Measurements from ENCODE around the gene CDC42BPB. TPM values are rescaled to one million over a fixed set of nuclear protein-coding genes. Genes with fewer than 3 reads are reported as not detected.
A peak's percentile ranks its signal among the peaks of the same experiment; 100 is the strongest.

The CDC42BPB gene
- total RNA-seq, 1 donor from 2014 or later = 48.2 TPM

- peaks cover 3% of the 10 kb centered on the region for H3K27me3 Mint-ChIP-seq (ENCODE audit: insufficient read depth, low read depth)
- Histone ChIP-seq H3K79me2 (ENCODE audit: low read depth) (peaks cover 94% of the 10 kb centered on the region), H4K20me1 (ENCODE audit: low read depth) (peaks cover 7% of the 10 kb centered on the region), H3K27ac (no peak overlapping the region), H3K9ac (no peak overlapping the region), H2AFZ (replicated peaks) (no peak overlapping the region), H3K4me3 (no peak overlapping the region), H3K27me3 (no peaks in the 10 kb centered on the region), H3K36me3 (no peaks in the 10 kb centered on the region), H3K4me2 (no peak overlapping the region), H3K4me1 (peaks cover 16% of the 10 kb centered on the region), H3F3A (ENCODE audit: low read depth) (peaks cover 15% of the 10 kb centered on the region), H3K9me3 (ENCODE audit: low read depth) (no peaks in the 10 kb centered on the region)
- no peak overlapping the region for H3K27ac Mint-ChIP-seq
- no peak for DNase-seq (ENCODE audit: low spot score)
- H3K4me3 Mint-ChIP-seq = no peak overlapping the region
- H3K4me1 Mint-ChIP-seq = peaks cover 29% of the 10 kb centered on the region
- peaks cover 26% of the 10 kb centered on the region for H3K36me3 Mint-ChIP-seq
- peaks cover 3% of the 10 kb centered on the region for H3K9me3 Mint-ChIP-seq
- TF ChIP-seq EZH2 (IDR thresholded peaks at IDR 0.05) = no peak
- TF ChIP-seq EZH2phosphoT487 (IDR thresholded peaks at IDR 0.05) = no peak
- no peak for TF ChIP-seq CTCF (IDR thresholded peaks at IDR 0.05)
These were observed 40.8 kb downstream of the CDC42BPB start for GRCh38 chr14:103016594-103016993.

- TF ChIP-seq EZH2 (IDR thresholded peaks at IDR 0.05) (no peak), EZH2phosphoT487 (IDR thresholded peaks at IDR 0.05) (no peak), CTCF (IDR thresholded peaks at IDR 0.05) (no peak)
- Histone ChIP-seq H3K9me3 (ENCODE audit: low read depth) (no peaks in the 10 kb centered on the region), H3K4me3 (no peak overlapping the region), H3F3A (ENCODE audit: low read depth) (peaks cover 15% of the 10 kb centered on the region), H3K79me2 (ENCODE audit: low read depth) (peaks cover 89% of the 10 kb centered on the region), H3K4me1 (peaks cover 16% of the 10 kb centered on the region), H3K9ac (no peak overlapping the region), H3K36me3 (no peaks in the 10 kb centered on the region), H3K4me2 (no peak overlapping the region), H3K27ac (no peak overlapping the region), H4K20me1 (ENCODE audit: low read depth) (peaks cover 7% of the 10 kb centered on the region), H2AFZ (replicated peaks) (no peak overlapping the region), H3K27me3 (no peaks in the 10 kb centered on the region)
- H3K9me3 Mint-ChIP-seq = peaks cover 3% of the 10 kb centered on the region
- peaks cover 2% of the 10 kb centered on the region for H3K27me3 Mint-ChIP-seq (ENCODE audit: insufficient read depth, low read depth)
- no peak overlapping the region for H3K27ac Mint-ChIP-seq
- H3K36me3 Mint-ChIP-seq = peaks cover 25% of the 10 kb centered on the region
- H3K4me3 Mint-ChIP-seq = no peak overlapping the region
- peaks cover 28% of the 10 kb centered on the region for H3K4me1 Mint-ChIP-seq
- no peak for DNase-seq (ENCODE audit: low spot score)
These were observed 41.3 kb downstream of the CDC42BPB start for GRCh38 chr14:103016071-103016470.

GRCh38 chr14:103015426-103015825 lies 41.9 kb downstream of the CDC42BPB start:
- no peak overlapping the region for H3K4me3 Mint-ChIP-seq
- H3K9ac ChIP-seq = no peak overlapping the region
- peak overlapping the region; percentile 67 for H3K27ac ChIP-seq
- peaks cover 3% of the 10 kb centered on the region for H3K9me3 Mint-ChIP-seq
- H3K4me1 Mint-ChIP-seq = peaks cover 25% of the 10 kb centered on the region
- peaks cover 16% of the 10 kb centered on the region for H3K4me1 ChIP-seq
- peak overlapping the region; percentile 0 for H3K4me3 ChIP-seq
- no peak for DNase-seq (ENCODE audit: low spot score)
- TF ChIP-seq EZH2 (IDR thresholded peaks at IDR 0.05) (no peak), EZH2phosphoT487 (IDR thresholded peaks at IDR 0.05) (no peak), CTCF (IDR thresholded peaks at IDR 0.05) (no peak)
- H3K27ac Mint-ChIP-seq = peak overlapping the region; percentile 64
- H3K27me3 Mint-ChIP-seq (ENCODE audit: insufficient read depth, low read depth) = peaks cover 2% of the 10 kb centered on the region
- H3K27me3 ChIP-seq = no peaks in the 10 kb centered on the region
- no peaks in the 10 kb centered on the region for H3K36me3 ChIP-seq
- peaks cover 19% of the 10 kb centered on the region for H3K36me3 Mint-ChIP-seq
- H3K9me3 ChIP-seq (ENCODE audit: low read depth) = no peaks in the 10 kb centered on the region
- H3F3A ChIP-seq (ENCODE audit: low read depth) = peaks cover 15% of the 10 kb centered on the region
- peaks cover 83% of the 10 kb centered on the region for H3K79me2 ChIP-seq (ENCODE audit: low read depth)
- peak overlapping the region; percentile 55 for H3K4me2 ChIP-seq
- no peak overlapping the region for H2AFZ ChIP-seq (replicated peaks)
- H4K20me1 ChIP-seq (ENCODE audit: low read depth) = peaks cover 7% of the 10 kb centered on the region

All from neural progenitor cell (in vitro differentiated cells).